HUES64 (cell line): ENCODE data around the gene PSD2.

Experiments used
- H3K27ac ChIP-seq: 2 replicates; pipeline ENCODE4 v1.7.0; 2013; ENCODE audit warnings: low read depth, low read length, inconsistent platforms
- H3K27me3 ChIP-seq: 2 replicates; pipeline ENCODE4 v1.6.1; 2013; ENCODE audit warnings: mild to moderate bottlenecking, low read length; ENCODE audit not compliant: insufficient read depth
- H3K36me3 ChIP-seq: 2 replicates; pipeline ENCODE4 v1.6.1; 2013; ENCODE audit warnings: mild to moderate bottlenecking, low read length; ENCODE audit not compliant: insufficient read depth
- H3K4me1 ChIP-seq: 2 replicates; pipeline ENCODE4 v1.6.1; 2013; ENCODE audit warnings: mild to moderate bottlenecking, low read length, moderate library complexity; ENCODE audit not compliant: insufficient read depth
- H3K4me3 ChIP-seq: 2 replicates; pipeline ENCODE4 v1.5.1; 2013; ENCODE audit warnings: mild to moderate bottlenecking, low read length, moderate library complexity
- H3K9ac ChIP-seq: 2 replicates; pipeline ENCODE4 v1.6.1; 2013; ENCODE audit warnings: mild to moderate bottlenecking, low read depth, low read length
- H3K9me3 ChIP-seq: 2 replicates; pipeline ENCODE4 v1.6.1; 2013; ENCODE audit warnings: low read depth, low read length; ENCODE audit not compliant: insufficient read depth
- WGBS: fragments of 150-250, 120-280 bp; methylation state at CpG from one replicate; pipeline ENCODE4 v1.1.7; 2013; ENCODE audit warnings: missing lambda C conversion rate; 5-methylcytosine and 5-hydroxymethylcytosine counted together

Gene PSD2

GRCh38 chr5:139854029-139854605 is 58.5 kb downstream of the PSD2 start:
- 92% methylated on average over 7 of the region's 7 CpGs for WGBS
- peaks cover 15% of the 10 kb centered on the region for H3K27me3 ChIP-seq
- H3K9ac ChIP-seq = no peak overlapping the region

GRCh38 chr5:139854953-139855352 is 59.3 kb downstream of the PSD2 start:
- no peak overlapping the region for H3K4me3 ChIP-seq
- WGBS = 90% methylated on average over 5 of the region's 5 CpGs

More at GRCh38 chr5:139854029-139854605, 58.5 kb downstream of the PSD2 start:
- no peaks in the 10 kb centered on the region for H3K9me3 ChIP-seq
- no peaks in the 10 kb centered on the region for H3K4me1 ChIP-seq
- H3K4me3 ChIP-seq = no peak overlapping the region
- H3K27ac ChIP-seq = no peak overlapping the region
- no peaks in the 10 kb centered on the region for H3K36me3 ChIP-seq

GRCh38 chr5:139855451-139855850 is 59.8 kb downstream of the PSD2 start:
- Histone ChIP-seq H3K27ac (no peak overlapping the region), H3K9me3 (no peaks in the 10 kb centered on the region), H3K4me3 (no peak overlapping the region), H3K36me3 (no peaks in the 10 kb centered on the region), H3K27me3 (peaks cover 5% of the 10 kb centered on the region; the same call in 1 of the 2 replicates), H3K9ac (no peak overlapping the region), H3K4me1 (no peaks in the 10 kb centered on the region)
- WGBS = 90% methylated on average over 8 of the region's 8 CpGs

More at GRCh38 chr5:139854953-139855352, 59.3 kb downstream of the PSD2 start:
- H3K9ac ChIP-seq = no peak overlapping the region
- no peaks in the 10 kb centered on the region for H3K9me3 ChIP-seq
- no peaks in the 10 kb centered on the region for H3K4me1 ChIP-seq
- H3K27ac ChIP-seq = no peak overlapping the region
- no peaks in the 10 kb centered on the region for H3K36me3 ChIP-seq
- peaks cover 9% of the 10 kb centered on the region for H3K27me3 ChIP-seq

- H3K36me3 ChIP-seq = no peaks in the 10 kb centered on the region
- peaks cover 3% of the 10 kb centered on the region; the same call in 1 of the 2 replicates for H3K27me3 ChIP-seq
- no peaks in the 10 kb centered on the region for H3K4me1 ChIP-seq
- no peak overlapping the region for H3K27ac ChIP-seq
- no peak overlapping the region for H3K9ac ChIP-seq
- H3K4me3 ChIP-seq = no peak overlapping the region
- no peaks in the 10 kb centered on the region for H3K9me3 ChIP-seq
- WGBS = 86% methylated on average over 6 of the region's 6 CpGs
Measured at GRCh38 chr5:139855946-139856540, 60.4 kb downstream of the PSD2 start.

- H3K9me3 ChIP-seq = no peaks in the 10 kb centered on the region
- no peak overlapping the region for H3K27ac ChIP-seq
- H3K4me1 ChIP-seq = no peaks in the 10 kb centered on the region
- 85% methylated on average over 4 of the region's 4 CpGs for WGBS
- no peak overlapping the region for H3K4me3 ChIP-seq
- H3K36me3 ChIP-seq = no peaks in the 10 kb centered on the region
- H3K9ac ChIP-seq = no peak overlapping the region
- H3K27me3 ChIP-seq = peaks cover 3% of the 10 kb centered on the region; the same call in 1 of the 2 replicates
Measured at GRCh38 chr5:139856714-139857113, 61.1 kb downstream of the PSD2 start.

- Histone ChIP-seq H3K4me3 (no peak overlapping the region), H3K36me3 (no peaks in the 10 kb centered on the region), H3K27me3 (peaks cover 3% of the 10 kb centered on the region; the same call in 1 of the 2 replicates), H3K27ac (no peak overlapping the region), H3K9ac (no peak overlapping the region), H3K4me1 (peaks cover 5% of the 10 kb centered on the region; the same call in 1 of the 2 replicates), H3K9me3 (no peaks in the 10 kb centered on the region)
- 70% methylated on average over 2 of the region's 2 CpGs for WGBS
Measured at GRCh38 chr5:139859013-139859412, 63.4 kb downstream of the PSD2 start.

- Histone ChIP-seq H3K27ac (no peak overlapping the region), H3K9ac (no peak overlapping the region), H3K36me3 (no peaks in the 10 kb centered on the region), H3K4me1 (peaks cover 5% of the 10 kb centered on the region; the same call in 1 of the 2 replicates), H3K9me3 (no peaks in the 10 kb centered on the region), H3K4me3 (no peak overlapping the region), H3K27me3 (0 out of 2 replicates have a peak, but pooled peaks cover 3% of the 10 kb centered on the region)
- WGBS = 91% methylated on average over 15 of the region's 15 CpGs
Measured at GRCh38 chr5:139861021-139861888, 65.6 kb downstream of the PSD2 start.

- Histone ChIP-seq H3K27me3 (0 out of 2 replicates have a peak, but pooled peaks cover 3% of the 10 kb centered on the region), H3K9ac (no peak overlapping the region), H3K36me3 (no peaks in the 10 kb centered on the region), H3K4me3 (no peak overlapping the region), H3K9me3 (no peaks in the 10 kb centered on the region), H3K4me1 (peaks cover 5% of the 10 kb centered on the region; the same call in 1 of the 2 replicates), H3K27ac (no peak overlapping the region)
- 88% methylated on average over 4 of the region's 4 CpGs for WGBS
Measured at GRCh38 chr5:139861889-139862207, 66.2 kb downstream of the PSD2 start.

- no peak overlapping the region for H3K4me3 ChIP-seq
- H3K27ac ChIP-seq = no peak overlapping the region
- 0 out of 2 replicates have a peak, but pooled peaks cover 3% of the 10 kb centered on the region for H3K27me3 ChIP-seq
- no peaks in the 10 kb centered on the region for H3K9me3 ChIP-seq
- peaks cover 5% of the 10 kb centered on the region; the same call in 1 of the 2 replicates for H3K4me1 ChIP-seq
- WGBS = 93% methylated on average over 2 of the region's 2 CpGs
- H3K9ac ChIP-seq = no peak overlapping the region
- H3K36me3 ChIP-seq = no peaks in the 10 kb centered on the region
Measured at GRCh38 chr5:139862313-139862712, 66.7 kb downstream of the PSD2 start.

GRCh38 chr5:139862803-139863202 is 67.2 kb downstream of the PSD2 start:
- Histone ChIP-seq H3K36me3 (no peaks in the 10 kb centered on the region), H3K9ac (no peak overlapping the region), H3K9me3 (no peaks in the 10 kb centered on the region), H3K4me1 (peaks cover 5% of the 10 kb centered on the region; the same call in 1 of the 2 replicates), H3K27me3 (0 out of 2 replicates have a peak, but pooled peaks cover 3% of the 10 kb centered on the region), H3K4me3 (no peak overlapping the region), H3K27ac (no peak overlapping the region)
- WGBS = 78% methylated on average over 2 of the region's 2 CpGs

- 93% methylated on average over 9 of the region's 9 CpGs for WGBS
- H3K27me3 ChIP-seq = 0 out of 2 replicates have a peak, but pooled peaks cover 3% of the 10 kb centered on the region
- H3K27ac ChIP-seq = no peak overlapping the region
Measured at GRCh38 chr5:139863361-139863760, 67.8 kb downstream of the PSD2 start.

More at GRCh38 chr5:139863361-139863760, 67.8 kb downstream of the PSD2 start:
- no peak overlapping the region for H3K9ac ChIP-seq
- peaks cover 5% of the 10 kb centered on the region; the same call in 1 of the 2 replicates for H3K4me1 ChIP-seq
- H3K4me3 ChIP-seq = no peak overlapping the region
- no peaks in the 10 kb centered on the region for H3K36me3 ChIP-seq
- H3K9me3 ChIP-seq = no peaks in the 10 kb centered on the region
